ENCODE results near the gene TOP3B.
"Not testable (repeated sequence)": the region's sequence is repeated elsewhere in the genome, so short reads cannot be mapped to it uniquely, and the experiment has no call there.

TOP3B gene

DNA sequence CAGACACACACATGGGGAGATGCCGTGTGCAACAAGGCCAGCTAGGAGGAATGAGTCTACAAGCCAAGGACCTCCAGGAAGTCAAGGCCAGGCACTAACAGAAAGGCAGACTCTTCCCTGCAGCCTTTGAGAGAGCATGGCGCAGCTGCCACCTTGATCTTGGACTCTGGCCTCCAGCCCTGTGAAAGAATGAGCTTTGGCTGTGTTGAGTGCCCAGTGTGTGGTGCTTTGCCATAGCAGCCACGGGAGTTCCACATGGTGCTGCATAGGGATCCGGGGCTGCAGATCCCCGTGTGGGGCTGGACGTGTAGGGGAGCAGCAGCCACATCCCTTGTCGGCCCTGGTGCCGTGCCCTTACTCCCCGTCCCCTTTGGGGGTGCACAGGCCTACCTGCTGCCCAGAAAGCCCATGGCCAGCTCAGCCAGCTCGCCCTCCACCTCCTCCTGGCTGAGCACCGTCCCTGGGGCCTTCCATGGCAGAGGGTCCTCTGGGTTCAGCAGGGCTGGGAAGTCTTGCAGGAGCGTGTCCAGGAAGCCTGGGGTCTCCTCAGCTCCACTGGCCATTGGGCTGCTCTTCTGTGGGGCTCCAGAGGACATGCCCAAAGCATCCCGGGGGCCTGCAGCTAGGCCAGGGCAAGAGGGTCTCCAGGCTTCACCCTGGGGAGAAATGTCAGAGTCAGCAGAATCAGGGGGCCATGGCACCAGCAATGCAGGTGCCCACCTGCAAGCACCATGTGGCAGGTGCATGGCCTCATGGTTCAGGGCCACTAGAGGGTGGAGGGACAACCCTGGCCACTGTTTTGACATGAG, 36.9 kb downstream of the TOP3B start:
- no peak for DNase-seq (ENCODE audit: low read depth)

- no peak for DNase-seq (ENCODE audit: low read depth)
These were observed 37.7 kb downstream of the TOP3B start for GRCh38 chr22:21944871-21945270.

GRCh38 chr22:21943571-21944448, 38.8 kb downstream of the TOP3B start:
- no peak for DNase-seq (ENCODE audit: low read depth)

DNA sequence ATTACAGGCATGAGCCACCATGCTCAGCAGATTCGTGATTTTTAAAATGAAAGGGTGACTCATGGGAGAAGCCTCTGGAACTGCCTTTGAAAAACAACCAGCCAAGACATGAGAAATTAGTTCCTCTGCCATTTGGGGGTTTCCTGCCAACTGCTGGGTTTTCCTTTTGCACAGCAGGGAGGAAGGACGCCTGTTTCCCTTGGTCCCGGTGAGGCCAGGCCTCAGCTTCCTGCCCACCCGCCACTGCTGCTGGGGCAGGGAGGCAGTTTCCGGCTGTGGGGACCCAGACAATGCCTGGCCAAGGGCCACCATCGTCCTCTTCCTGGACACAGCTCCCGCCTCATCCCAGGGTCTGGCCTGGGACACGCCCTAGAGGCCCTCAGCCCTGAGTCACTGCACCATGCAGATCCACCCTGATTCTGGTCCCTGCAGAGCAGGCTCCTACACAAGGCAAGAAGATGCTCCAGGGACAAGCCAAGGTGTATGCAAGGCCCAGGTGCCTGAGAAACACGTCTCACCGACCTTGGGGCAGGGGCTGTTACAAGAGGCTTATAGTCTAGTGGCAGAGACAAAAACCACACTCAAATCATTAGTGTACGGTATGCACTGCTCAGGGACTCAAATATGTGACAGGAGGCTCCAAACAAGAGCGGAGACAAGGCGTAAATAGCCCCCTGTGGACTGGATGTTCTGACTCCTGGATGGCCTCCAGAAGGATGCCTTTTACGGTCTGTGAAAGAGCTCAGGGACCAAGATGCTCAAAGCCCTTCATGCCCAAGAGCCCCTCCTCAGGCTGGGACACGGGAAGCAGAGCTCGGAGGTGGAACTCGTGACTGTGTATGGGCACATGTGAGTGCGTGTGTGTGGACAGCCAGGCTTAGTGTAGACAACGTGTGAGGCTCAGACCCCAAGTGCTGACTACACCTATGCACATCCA, 39.9 kb downstream of the TOP3B start:
- DNase-seq (ENCODE audit: low read depth), result no peak

- DNase-seq (ENCODE audit: low read depth), result no peak
These were observed 40.7 kb downstream of the TOP3B start for GRCh38 chr22:21941921-21942320.

GRCh38 chr22:21940521-21940920, 42.1 kb downstream of the TOP3B start:
- DNase-seq (ENCODE audit: low read depth), result no peak

- DNase-seq (ENCODE audit: low read depth), result not testable (repeated sequence)
These were observed 42.7 kb downstream of the TOP3B start for GRCh38 chr22:21939935-21940334.

DNA sequence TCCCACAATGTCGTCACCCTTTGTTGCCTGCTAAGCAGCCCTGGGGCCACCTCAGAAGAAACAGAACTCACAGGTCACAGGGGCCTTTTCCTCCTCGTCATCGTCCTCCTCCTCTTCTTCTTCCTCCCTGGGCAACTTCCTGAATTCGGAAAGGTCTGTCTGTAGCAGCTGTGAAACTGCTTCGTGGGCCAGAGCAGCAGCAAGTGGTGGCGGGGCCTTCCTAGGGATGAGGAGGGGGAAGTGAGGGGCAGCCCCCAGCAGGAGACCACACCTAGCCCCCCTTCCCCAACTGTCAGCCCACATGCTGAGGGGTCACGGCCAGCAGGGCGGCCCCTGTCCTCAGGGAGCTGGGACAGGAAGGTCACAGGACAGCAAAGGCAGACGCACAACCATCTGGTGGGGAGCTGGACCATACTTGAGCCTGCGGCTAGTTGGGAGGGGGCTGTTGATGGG, 43.1 kb downstream of the TOP3B start:
- no peak for DNase-seq (ENCODE audit: low read depth)

DNA sequence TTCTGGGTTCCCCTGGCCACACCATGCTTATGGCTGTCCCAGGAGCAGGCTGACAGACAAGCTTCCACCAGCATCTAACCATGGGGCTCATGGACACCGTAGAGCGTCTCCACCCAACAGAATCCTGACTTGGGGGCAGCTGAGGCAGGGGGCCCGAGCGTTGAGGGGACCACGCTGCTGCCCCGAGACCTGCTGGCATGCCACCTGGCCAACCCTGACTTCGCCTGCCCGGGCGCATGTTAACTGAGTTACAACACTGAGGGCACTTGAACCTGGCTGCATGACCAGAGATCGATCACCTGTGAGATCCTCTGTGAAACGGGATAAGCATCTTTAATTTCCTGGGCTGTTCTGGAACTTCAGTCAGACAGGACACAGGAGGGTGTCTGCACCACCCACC, 43.7 kb downstream of the TOP3B start:
- no peak for DNase-seq (ENCODE audit: low read depth)

DNA sequence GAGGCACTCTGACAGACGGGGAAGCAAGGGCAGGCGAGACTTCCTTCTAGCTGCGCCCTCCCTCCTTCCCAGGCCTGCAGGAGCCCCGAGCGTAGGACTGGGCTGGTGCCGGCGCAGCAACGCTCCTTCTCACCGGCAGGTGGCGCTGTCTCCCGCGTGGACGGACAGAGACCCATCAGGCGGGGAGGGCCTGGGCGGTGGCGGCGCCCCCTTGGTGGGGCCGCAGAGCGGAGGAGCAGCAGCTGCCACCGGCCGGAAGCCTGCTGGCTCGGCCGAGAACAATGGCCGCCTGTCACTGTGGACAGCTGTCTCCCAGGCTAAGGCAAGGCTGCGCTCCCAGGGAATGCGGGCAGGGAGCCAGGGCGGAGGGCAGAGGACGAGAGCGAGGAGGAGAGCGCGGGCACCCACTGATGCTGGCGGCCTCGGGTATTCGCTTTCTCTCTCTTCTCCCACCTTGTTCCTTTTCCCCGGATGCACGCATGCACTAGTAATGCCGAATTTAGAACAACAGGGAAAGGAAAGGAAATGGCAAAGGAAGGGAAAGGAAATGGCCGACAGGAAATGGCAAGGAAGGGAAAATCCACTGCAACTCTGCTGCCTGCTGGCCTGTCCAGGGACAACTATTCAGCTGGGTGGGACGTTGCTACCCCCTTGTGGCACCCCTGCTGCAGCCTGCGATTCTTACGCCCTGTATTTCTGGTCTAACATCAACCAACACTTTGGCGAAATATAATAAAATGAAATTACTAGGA, 44.3 kb downstream of the TOP3B start:
- DNase-seq (ENCODE audit: low read depth), result peak; percentile 80

- DNase-seq (ENCODE audit: low read depth), result no peak
These were observed 44.8 kb downstream of the TOP3B start for GRCh38 chr22:21937821-21938070.

GRCh38 chr22:21937041-21937820, 45.4 kb downstream of the TOP3B start:
- no peak for DNase-seq (ENCODE audit: low read depth)

- DNase-seq (ENCODE audit: low read depth), result no peak
These were observed 46.3 kb downstream of the TOP3B start for GRCh38 chr22:21936151-21936775.

GRCh38 chr22:21933910-21934309, 48.7 kb downstream of the TOP3B start:
- DNase-seq (ENCODE audit: low read depth), result no peak

- DNase-seq (ENCODE audit: low read depth), result no peak
These were observed 49.2 kb downstream of the TOP3B start for GRCh38 chr22:21933413-21933812.

DNA sequence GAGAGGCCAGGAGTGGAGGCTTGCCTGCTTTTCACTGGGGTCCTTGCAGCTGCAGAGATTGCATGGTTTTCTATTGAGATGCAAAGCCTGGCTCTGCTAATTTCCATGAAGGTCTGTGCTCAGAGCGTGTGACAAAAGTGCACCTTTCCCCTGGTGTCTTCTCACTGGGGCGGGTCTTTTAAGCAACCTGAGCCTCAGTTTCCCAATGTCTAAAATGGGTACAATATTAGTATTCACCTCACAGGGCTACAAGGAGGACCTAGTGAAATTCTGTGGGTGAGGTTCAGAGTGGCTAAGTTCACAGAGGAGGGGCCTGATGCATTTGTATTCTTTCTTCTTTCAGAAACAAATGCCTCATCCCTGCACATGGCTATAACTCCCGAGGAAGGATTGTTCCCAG, 50.2 kb downstream of the TOP3B start:
- DNase-seq (ENCODE audit: low read depth), result no peak

GRCh38 chr22:21931056-21931455, 51.5 kb downstream of the TOP3B start:
- no peak for DNase-seq (ENCODE audit: low read depth)

DNA sequence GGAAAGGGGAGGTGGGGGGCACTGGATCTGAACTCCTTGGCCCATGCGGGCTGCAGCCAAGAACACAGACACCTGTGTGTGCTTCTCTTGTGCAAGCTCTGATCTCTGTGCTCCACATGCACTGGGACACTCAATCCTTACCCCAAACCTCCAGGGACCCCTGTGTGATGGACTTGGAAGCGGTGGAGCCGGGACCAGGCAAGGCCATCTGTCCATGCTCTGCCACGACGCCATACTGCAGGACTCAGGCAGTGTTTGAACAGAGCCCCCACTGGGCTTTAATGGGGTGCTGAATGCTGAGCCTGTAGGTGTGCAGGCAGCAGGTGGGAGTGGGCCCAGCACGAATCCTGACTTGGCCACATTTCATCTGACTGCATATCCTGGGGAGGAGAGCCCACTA, 53.3 kb downstream of the TOP3B start:
- no peak for DNase-seq (ENCODE audit: low read depth)

DNA sequence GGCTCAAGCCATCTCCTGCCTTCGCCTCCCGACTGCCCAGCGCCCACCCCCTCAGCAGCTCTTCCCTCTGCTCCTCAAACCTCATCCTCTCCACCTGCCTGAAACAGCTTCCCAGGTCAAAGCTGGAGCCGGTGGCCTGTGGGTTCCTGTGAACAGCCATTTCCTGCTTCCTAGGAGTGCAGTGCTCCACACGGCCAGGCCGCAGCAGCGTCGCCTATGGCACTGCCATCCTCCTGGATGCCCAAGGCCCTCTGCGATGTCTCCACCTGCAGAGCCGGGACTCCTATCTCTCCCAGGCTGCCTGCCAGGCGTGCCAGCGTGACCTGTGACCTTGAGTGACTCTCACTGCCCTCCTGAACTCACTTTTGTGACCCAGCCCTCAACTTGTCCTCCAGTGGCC, 54.5 kb downstream of the TOP3B start:
- DNase-seq (ENCODE audit: low read depth), result no peak

DNA sequence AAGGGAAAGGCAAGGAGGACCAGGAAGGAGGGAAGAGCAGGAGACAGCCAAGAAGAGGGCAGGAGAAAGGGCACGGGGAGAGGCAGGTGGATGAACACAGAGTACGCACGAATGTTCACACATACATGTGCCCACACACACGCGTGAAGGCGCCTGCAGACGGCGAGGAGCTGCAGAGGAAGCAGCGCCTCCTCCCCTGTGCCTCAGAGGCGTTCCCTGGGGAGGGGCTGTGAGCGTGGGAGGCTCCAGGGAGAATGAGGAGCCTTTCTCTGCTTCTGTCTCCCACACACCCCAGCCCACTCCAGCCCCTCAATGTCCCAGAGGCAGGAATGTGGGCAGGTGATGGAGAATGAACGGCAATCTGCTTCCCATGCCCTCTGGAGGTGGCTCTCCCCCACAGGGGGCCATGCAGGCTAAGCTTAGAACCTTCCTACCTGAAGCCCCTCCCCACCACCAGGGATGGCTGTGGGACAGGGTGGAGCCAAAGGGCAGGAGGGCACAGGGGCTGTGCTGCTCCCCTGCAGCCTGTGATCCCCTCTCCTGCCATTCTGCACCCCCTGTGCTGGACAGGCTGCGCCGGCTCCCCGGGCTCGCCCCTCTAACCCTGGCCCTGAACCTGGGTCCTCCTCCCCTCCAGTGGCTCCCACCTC, 55.3 kb downstream of the TOP3B start:
- no peak for DNase-seq (ENCODE audit: low read depth)

Data from T follicular helper cell (primary cell).